Measurements from ENCODE around the gene FBN1. TPM values are rescaled to one million over a fixed set of nuclear protein-coding genes. Genes with fewer than 3 reads are reported as not detected.

FBN1 gene
- total RNA-seq, 1 donor, result 1,556 TPM

DNA sequence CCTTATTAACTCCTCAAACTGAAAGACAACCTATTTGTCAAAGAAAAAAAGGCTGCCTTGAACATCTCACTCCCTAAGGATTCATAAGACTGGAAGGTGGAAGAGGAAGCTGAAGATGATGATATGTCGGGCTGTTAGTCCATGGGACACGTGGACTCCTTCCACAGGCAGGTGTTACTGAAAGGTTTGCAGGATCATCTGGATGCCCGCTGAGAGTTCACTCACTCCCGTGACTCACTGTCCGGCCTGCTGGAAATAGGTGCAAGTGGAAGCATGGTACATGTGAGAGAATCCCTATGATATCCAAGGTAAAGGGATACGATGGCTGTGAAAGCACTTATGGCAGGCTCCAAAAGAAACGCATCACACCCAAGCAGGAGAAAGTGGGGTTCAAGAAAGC, 33.3 kb upstream of the FBN1 start:
- Histone ChIP-seq H3K27ac (ENCODE audit: low read depth, low read length) (no peak overlapping the region), H3K27me3 (ENCODE audit: insufficient read depth, low read length) (no peaks in the 10 kb centered on the region), H3K79me2 (ENCODE audit: insufficient read depth, low read length) (no peaks in the 10 kb centered on the region), H2AFZ (ENCODE audit: low read length) (no peak overlapping the region), H4K20me1 (ENCODE audit: insufficient read depth, low read length) (no peaks in the 10 kb centered on the region), H3K36me3 (ENCODE audit: insufficient read depth, low read length) (no peaks in the 10 kb centered on the region), H3K4me3 (ENCODE audit: insufficient read depth, low read length) (no peak overlapping the region), H3K9me3 (ENCODE audit: low read depth, low read length) (no peaks in the 10 kb centered on the region), H3K4me2 (ENCODE audit: insufficient read depth, low read length) (no peak overlapping the region), H3K4me1 (ENCODE audit: insufficient read depth, low read length) (peaks cover 59% of the 10 kb centered on the region)
- TF ChIP-seq, protein P1, sequence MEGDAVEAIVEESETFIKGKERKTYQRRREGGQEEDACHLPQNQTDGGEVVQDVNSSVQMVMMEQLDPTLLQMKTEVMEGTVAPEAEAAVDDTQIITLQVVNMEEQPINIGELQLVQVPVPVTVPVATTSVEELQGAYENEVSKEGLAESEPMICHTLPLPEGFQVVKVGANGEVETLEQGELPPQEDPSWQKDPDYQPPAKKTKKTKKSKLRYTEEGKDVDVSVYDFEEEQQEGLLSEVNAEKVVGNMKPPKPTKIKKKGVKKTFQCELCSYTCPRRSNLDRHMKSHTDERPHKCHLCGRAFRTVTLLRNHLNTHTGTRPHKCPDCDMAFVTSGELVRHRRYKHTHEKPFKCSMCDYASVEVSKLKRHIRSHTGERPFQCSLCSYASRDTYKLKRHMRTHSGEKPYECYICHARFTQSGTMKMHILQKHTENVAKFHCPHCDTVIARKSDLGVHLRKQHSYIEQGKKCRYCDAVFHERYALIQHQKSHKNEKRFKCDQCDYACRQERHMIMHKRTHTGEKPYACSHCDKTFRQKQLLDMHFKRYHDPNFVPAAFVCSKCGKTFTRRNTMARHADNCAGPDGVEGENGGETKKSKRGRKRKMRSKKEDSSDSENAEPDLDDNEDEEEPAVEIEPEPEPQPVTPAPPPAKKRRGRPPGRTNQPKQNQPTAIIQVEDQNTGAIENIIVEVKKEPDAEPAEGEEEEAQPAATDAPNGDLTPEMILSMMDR (IDR thresholded peaks at IDR 0.05; ENCODE audit: extremely low read depth, low read depth, low read length), result no peak
- no peak for DNase-seq (ENCODE audit: insufficient read length, low spot score, missing footprints)

DNA sequence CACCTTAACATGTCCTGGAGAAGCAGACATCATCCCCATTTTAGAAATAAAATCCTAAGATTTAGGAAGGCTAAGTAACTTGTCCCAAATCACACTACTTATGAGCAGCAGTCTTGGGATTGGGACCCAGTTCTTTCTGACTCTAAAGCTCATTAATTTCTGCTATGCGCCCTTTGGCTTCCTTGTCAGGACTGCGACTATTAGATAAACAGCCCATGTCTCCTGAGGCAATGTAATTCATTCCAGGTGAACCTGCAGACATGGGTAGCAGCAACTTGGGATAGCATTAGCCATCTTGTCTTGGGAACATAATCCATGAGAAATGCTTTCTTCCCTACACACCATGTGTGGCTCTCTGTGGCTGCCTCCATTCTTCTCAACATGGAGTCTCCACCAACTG, 32.3 kb upstream of the FBN1 start:
- DNase-seq (ENCODE audit: insufficient read length, low spot score, missing footprints), result no peak
- Histone ChIP-seq H4K20me1 (ENCODE audit: insufficient read depth, low read length) (no peaks in the 10 kb centered on the region), H3K4me2 (ENCODE audit: insufficient read depth, low read length) (no peak overlapping the region), H3K4me1 (ENCODE audit: insufficient read depth, low read length) (peaks cover 60% of the 10 kb centered on the region), H3K36me3 (ENCODE audit: insufficient read depth, low read length) (no peaks in the 10 kb centered on the region), H2AFZ (ENCODE audit: low read length) (no peak overlapping the region), H3K27me3 (ENCODE audit: insufficient read depth, low read length) (no peaks in the 10 kb centered on the region), H3K27ac (ENCODE audit: low read depth, low read length) (no peak overlapping the region), H3K9me3 (ENCODE audit: low read depth, low read length) (no peaks in the 10 kb centered on the region), H3K4me3 (ENCODE audit: insufficient read depth, low read length) (no peak overlapping the region), H3K79me2 (ENCODE audit: insufficient read depth, low read length) (no peaks in the 10 kb centered on the region)
- TF ChIP-seq, protein P1 (IDR thresholded peaks at IDR 0.05; ENCODE audit: extremely low read depth, low read depth, low read length), result no peak

DNA sequence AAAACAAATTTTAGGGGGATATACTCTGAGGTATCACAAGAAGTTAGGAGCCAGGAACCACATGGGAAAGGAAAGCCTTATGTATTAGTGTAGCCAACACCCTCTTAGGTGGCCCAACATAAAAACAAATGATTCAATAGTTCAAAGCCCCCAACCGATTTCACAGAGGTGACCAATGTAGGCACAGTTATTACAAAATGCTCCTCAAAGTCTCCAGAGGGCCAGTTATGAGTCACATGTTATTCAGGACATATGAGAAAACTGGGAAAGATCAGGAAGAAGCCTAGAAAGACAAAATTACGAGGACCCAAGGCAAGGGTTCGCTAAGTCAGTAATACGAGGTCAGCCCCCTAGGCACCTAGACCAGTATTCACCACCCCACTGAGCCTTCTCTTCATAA, 29.9 kb upstream of the FBN1 start:
- Histone ChIP-seq H3K9me3 (ENCODE audit: low read depth, low read length) (no peaks in the 10 kb centered on the region), H3K4me3 (ENCODE audit: insufficient read depth, low read length) (no peak overlapping the region), H2AFZ (ENCODE audit: low read length) (peak overlapping the region; percentile 38), H3K27ac (ENCODE audit: low read depth, low read length) (peak overlapping the region; percentile 86), H4K20me1 (ENCODE audit: insufficient read depth, low read length) (no peaks in the 10 kb centered on the region), H3K27me3 (ENCODE audit: insufficient read depth, low read length) (no peaks in the 10 kb centered on the region), H3K36me3 (ENCODE audit: insufficient read depth, low read length) (no peaks in the 10 kb centered on the region), H3K79me2 (ENCODE audit: insufficient read depth, low read length) (no peaks in the 10 kb centered on the region), H3K4me2 (ENCODE audit: insufficient read depth, low read length) (peak overlapping the region; percentile 29), H3K4me1 (ENCODE audit: insufficient read depth, low read length) (peaks cover 59% of the 10 kb centered on the region)
- TF ChIP-seq, protein P1 (IDR thresholded peaks at IDR 0.05; ENCODE audit: extremely low read depth, low read depth, low read length), result no peak
- no peak for DNase-seq (ENCODE audit: insufficient read length, low spot score, missing footprints)

DNA sequence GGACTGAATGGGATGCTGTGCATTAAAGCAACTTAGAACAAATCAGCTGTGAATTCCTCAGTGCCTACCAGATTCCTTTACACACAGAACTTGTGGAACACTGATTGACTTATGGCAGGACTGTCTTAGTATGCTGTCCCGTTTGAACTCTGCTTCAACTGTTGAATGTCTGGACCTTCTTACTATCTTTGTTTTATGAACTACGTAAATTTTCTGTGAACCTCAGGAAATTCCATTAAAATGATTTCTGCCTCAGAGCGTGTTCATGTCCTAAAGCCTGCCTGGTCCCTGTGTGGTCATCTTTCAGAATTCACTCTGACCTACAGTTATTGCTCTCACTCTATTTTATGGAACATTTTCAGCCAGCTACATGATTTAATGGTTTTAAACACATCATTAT, 29.4 kb upstream of the FBN1 start:
- peaks cover 54% of the 10 kb centered on the region for H3K4me1 ChIP-seq (ENCODE audit: insufficient read depth, low read length)
- TF ChIP-seq, protein P1 (IDR thresholded peaks at IDR 0.05; ENCODE audit: extremely low read depth, low read depth, low read length), result no peak

More for the DNA sequence above, 29.4 kb upstream of the FBN1 start:
- no peaks in the 10 kb centered on the region for H3K27me3 ChIP-seq (ENCODE audit: insufficient read depth, low read length)
- no peak for DNase-seq (ENCODE audit: insufficient read length, low spot score, missing footprints)
- no peaks in the 10 kb centered on the region for H3K36me3 ChIP-seq (ENCODE audit: insufficient read depth, low read length)
- no peaks in the 10 kb centered on the region for H4K20me1 ChIP-seq (ENCODE audit: insufficient read depth, low read length)
- peak overlapping the region; percentile 86 for H3K27ac ChIP-seq (ENCODE audit: low read depth, low read length)
- no peaks in the 10 kb centered on the region for H3K9me3 ChIP-seq (ENCODE audit: low read depth, low read length)
- H3K4me3 ChIP-seq (ENCODE audit: insufficient read depth, low read length), result no peak overlapping the region
- H3K79me2 ChIP-seq (ENCODE audit: insufficient read depth, low read length), result no peaks in the 10 kb centered on the region
- peak overlapping the region; percentile 29 for H3K4me2 ChIP-seq (ENCODE audit: insufficient read depth, low read length)
- peak overlapping the region; percentile 66 for H2AFZ ChIP-seq (ENCODE audit: low read length)
